Pancreas (tissue), 10 donors: ENCODE results near the gene ACSL5. TPM values are rescaled to one million over a fixed set of nuclear protein-coding genes. Genes with fewer than 3 reads are reported as not detected.
A peak's percentile ranks its signal among the peaks of the same experiment; 100 is the strongest.

Experiments used
- ATAC-seq, 4 donors: fragments of 200-7000 bp; cut with Tn5 transposase; one replicate each; pipeline versions ENCODE4 v1.8.0 to v1.9.1; 2020; ENCODE audit warnings: mild to moderate bottlenecking in 4 of 4, moderate library complexity in 4 of 4
- DNase-seq, 6 donors: peaks; one replicate each; pipeline ENCODE4 v3.0.0-alpha.2; 2020
- FAIRE-seq: peaks from 2 replicates; lab custom pipeline; 2012; peaks lifted over from hg19 to GRCh38; lab: Jason Lieb, UNC
- H3K27ac ChIP-seq, 4 donors: fragments of 200-600 bp; sonication (generic); 1 replicate in 3 of 4; 2 replicates in 1 of 4; pipeline versions ENCODE4 v1.5.0 to v1.8.0; 2020
- H3K27me3 ChIP-seq, 4 donors: fragments of 200-600 bp; one replicate each; pipeline ENCODE4 v1.8.0; 2021
- H3K36me3 ChIP-seq, 3 donors: fragments of 200-600 bp; sonication (generic) in 1 of 3; one replicate each; pipeline versions ENCODE4 v1.5.0 to v1.8.0; 2020 to 2021
- H3K4me1 ChIP-seq, 3 donors: fragments of 200-600 bp; one replicate each; pipeline ENCODE4 v1.8.0; 2021
- H3K4me3 ChIP-seq, 4 donors: fragments of 200-600 bp; sonication (generic) in 2 of 4; one replicate each; pipeline versions ENCODE4 v1.5.0 to v1.8.0; 2020 to 2021
- H3K9me3 ChIP-seq, 4 donors: fragments of 200-600 bp; one replicate each; pipeline ENCODE4 v1.8.0; 2021
- WGBS, 2 donors: extraction: QIAGEN DNeasy Blood & Tissue Kit; methylation state at CpG; one replicate each; pipeline ENCODE4 v1.1.7; 2013; 5-methylcytosine and 5-hydroxymethylcytosine counted together
- intact Hi-C, 3 donors: fragments of 100-400 bp; cut with DNase I; formaldehyde crosslinking; loops; one replicate each; pipeline versions ENCODE4 v1.11.1 to v1.14.2; 2022
- polyA plus RNA-seq, 2 donors: library from polyadenylated mRNA; stranded (reverse); fragments of 200-250 nt; gene quantifications; one replicate each; pipeline ENCODE4 v1.2.3, GENCODE V29; 2013
- total RNA-seq, 6 donors: library from RNA; stranded (reverse); fragmentation: NEBNext Ultra II Directional in 4 of 6; extraction: Animal tissue kit (Norgen Biotek cat#: 25700) in 4 of 6; gene quantifications; one replicate each; pipeline versions ENCODE4 v1.2.1 to v1.2.4, GENCODE V29; 2021 to 2023
- TF ChIP-seq, protein P1 (sequence below), 4 donors: fragments of 200-600 bp; sonication (generic) in 3 of 4; IDR thresholded peaks; one replicate each; pipeline versions ENCODE4 v1.5.0 to v1.8.0; 2021; ENCODE audit warnings: antibody characterized with exemption in 4 of 4
- donor health status: healthy with polysubstance abuse.
- donor health status: DM: no; HTN: no; CAD: no; lungs with moderate emphysema.
- donor health status: DM: no; HTN: no; CAD: no.
- donor health status: control.
- donor health status: control.
- donor health status: Bipolar disorder and iron deficiency.
- donor health status: DM: yes; HTN: yes; CAD: no.
- donor health status: DM: no; HTN: no; CAD: no.
- donor health status: DM: no; HTN: no; CAD: no.
- donor health status: DM: yes; HTN: yes; CAD: no.

Gene ACSL5
- total RNA-seq: 1 to 10 TPM; 2.2 to 7.2 (median 3.7) TPM
- 1 to 10 TPM; 2.4 to 5.7 TPM for polyA plus RNA-seq

GRCh38 chr10:112373912-112374338, at the start of gene ACSL5:
Gene ACSL5 (plus strand): TSS chr10:112374116. CDS start chr10:112394947, 20,831 bp downstream.
- Histone ChIP-seq H3K4me3 (no peak within 1 kb of the TSS), H3K36me3 (no peaks in the 10 kb centered on the region), H3K9me3 (no peaks in the 10 kb centered on the region), H3K4me1 (no peaks in the 10 kb centered on the region), H3K27me3 (no peaks in the 10 kb centered on the region), H3K27ac (peak within 1 kb of the TSS in 1 of 4 donors; percentile 2)
- TF ChIP-seq, protein P1, sequence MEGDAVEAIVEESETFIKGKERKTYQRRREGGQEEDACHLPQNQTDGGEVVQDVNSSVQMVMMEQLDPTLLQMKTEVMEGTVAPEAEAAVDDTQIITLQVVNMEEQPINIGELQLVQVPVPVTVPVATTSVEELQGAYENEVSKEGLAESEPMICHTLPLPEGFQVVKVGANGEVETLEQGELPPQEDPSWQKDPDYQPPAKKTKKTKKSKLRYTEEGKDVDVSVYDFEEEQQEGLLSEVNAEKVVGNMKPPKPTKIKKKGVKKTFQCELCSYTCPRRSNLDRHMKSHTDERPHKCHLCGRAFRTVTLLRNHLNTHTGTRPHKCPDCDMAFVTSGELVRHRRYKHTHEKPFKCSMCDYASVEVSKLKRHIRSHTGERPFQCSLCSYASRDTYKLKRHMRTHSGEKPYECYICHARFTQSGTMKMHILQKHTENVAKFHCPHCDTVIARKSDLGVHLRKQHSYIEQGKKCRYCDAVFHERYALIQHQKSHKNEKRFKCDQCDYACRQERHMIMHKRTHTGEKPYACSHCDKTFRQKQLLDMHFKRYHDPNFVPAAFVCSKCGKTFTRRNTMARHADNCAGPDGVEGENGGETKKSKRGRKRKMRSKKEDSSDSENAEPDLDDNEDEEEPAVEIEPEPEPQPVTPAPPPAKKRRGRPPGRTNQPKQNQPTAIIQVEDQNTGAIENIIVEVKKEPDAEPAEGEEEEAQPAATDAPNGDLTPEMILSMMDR (IDR thresholded peaks at IDR 0.05): no peak
- intact Hi-C loops: no loop called here
- 40 to 57% methylated on average over 4 of the region's 4 CpGs for WGBS, 2 donors
- DNase-seq (no peak), ATAC-seq (no peak), FAIRE-seq (no peak)

- intact Hi-C loops: no loop called here
- Histone ChIP-seq H3K4me3 (no peak overlapping the region), H3K9me3 (no peaks in the 10 kb centered on the region), H3K4me1 (no peaks in the 10 kb centered on the region), H3K27me3 (no peaks in the 10 kb centered on the region), H3K36me3 (no peaks in the 10 kb centered on the region), H3K27ac (no peak overlapping the region)
- FAIRE-seq (no peak), ATAC-seq (no peak), DNase-seq (no peak)
- TF ChIP-seq, protein P1 (IDR thresholded peaks at IDR 0.05): no peak
- WGBS, 2 donors: 72 to 91% methylated on average over 3 of the region's 3 CpGs
These were observed 46.2 kb upstream of the ACSL5 start for GRCh38 chr10:112327678-112328077.

DNA sequence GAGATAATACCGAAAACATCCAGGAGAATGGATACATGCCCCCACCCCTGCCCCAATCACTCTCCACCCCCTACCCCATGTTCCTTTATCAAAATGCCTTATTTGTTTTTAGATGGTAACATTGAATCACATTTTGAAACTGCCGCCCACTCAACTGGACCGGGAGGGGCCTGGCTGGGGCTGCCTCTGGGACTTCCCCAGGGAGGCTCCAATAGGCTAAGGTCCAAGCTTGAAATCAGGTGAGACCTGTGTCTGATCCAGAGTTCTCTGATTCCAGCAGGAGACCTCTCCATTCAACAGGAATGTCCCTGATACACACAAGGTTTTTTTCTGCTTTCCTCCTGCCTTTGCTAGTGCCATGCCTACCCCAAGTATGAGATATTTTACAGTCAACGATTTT, 43.8 kb upstream of the ACSL5 start:
- H3K4me1 ChIP-seq: no peaks in the 10 kb centered on the region
- H3K27ac ChIP-seq: peak overlapping the region in 2 of 4 donors; percentile 16 to 35
- ATAC-seq: peak in 3 of 4 donors; percentile 33 to 77 (median 59)
- H3K9me3 ChIP-seq: no peaks in the 10 kb centered on the region
- intact Hi-C loops: no loop called here
- TF ChIP-seq, protein P1 (IDR thresholded peaks at IDR 0.05): no peak
- no peak overlapping the region for H3K4me3 ChIP-seq
- DNase-seq: peak in 1 of 6 donors; percentile 12
- no peak for FAIRE-seq
- WGBS, 2 donors: 25 to 26% methylated on average over 4 of the region's 4 CpGs
- no peaks in the 10 kb centered on the region for H3K27me3 ChIP-seq
- H3K36me3 ChIP-seq: no peaks in the 10 kb centered on the region

DNA sequence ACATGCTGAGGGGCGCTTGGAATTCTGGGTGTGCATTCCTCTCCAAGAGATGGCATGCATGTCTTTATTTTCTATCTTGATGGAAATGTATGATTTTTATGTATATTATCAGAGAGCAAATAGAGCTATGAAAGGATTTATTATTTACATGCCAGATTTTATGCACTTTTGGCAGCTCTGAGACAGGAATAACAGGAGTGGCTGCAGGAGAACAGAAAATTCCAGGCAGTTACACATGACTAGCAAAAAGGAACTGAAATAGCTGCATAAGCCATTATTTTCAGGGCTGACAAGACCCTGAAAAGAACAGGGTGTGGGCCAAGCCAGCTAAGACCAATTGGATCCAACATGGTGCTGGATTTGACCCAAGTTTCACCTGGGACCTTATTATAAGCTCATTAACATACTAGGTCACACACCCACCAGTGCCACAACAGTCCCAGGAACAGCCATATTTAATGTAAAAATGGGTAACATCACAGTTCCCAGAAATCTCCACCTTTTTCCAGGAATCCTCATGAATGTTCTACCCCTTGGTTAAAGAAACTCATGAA, 43.2 kb upstream of the ACSL5 start:
- Histone ChIP-seq H3K36me3 (no peaks in the 10 kb centered on the region), H3K4me3 (no peak overlapping the region), H3K9me3 (no peaks in the 10 kb centered on the region), H3K4me1 (no peaks in the 10 kb centered on the region), H3K27me3 (no peaks in the 10 kb centered on the region), H3K27ac (peak overlapping the region in 3 of 4 donors; percentile 16 to 35 (median 28))
- 31 to 43% methylated on average over 1 of the region's 1 CpG for WGBS, 2 donors
- ATAC-seq: peak in 3 of 4 donors; percentile 42 to 63 (median 48)
- intact Hi-C loops: no loop called here
- no peak for FAIRE-seq
- no peak for DNase-seq
- TF ChIP-seq, protein P1 (IDR thresholded peaks at IDR 0.05): no peak

- H3K36me3 ChIP-seq: no peaks in the 10 kb centered on the region
- WGBS, 2 donors: 58 to 77% methylated on average over 3 of the region's 3 CpGs
- TF ChIP-seq, protein P1 (IDR thresholded peaks at IDR 0.05): no peak
- intact Hi-C loops: no loop called here
- H3K9me3 ChIP-seq: no peaks in the 10 kb centered on the region
- H3K27me3 ChIP-seq: no peaks in the 10 kb centered on the region
- peak overlapping the region in 3 of 4 donors; percentile 0 to 21 (median 16) for H3K27ac ChIP-seq
- FAIRE-seq (no peak), DNase-seq (no peak), ATAC-seq (peak in 1 of 4 donors; percentile 8)
- H3K4me3 ChIP-seq: no peak overlapping the region
- no peaks in the 10 kb centered on the region for H3K4me1 ChIP-seq
These were observed 41.9 kb upstream of the ACSL5 start for GRCh38 chr10:112332022-112332421.
